ENCODE results near the gene MAML2. TPM values are rescaled to one million over a fixed set of nuclear protein-coding genes. Genes with fewer than 3 reads are reported as not detected.

MAML2 gene
- total RNA-seq, 1 donor from 2014 or later, result 3.8 TPM

DNA sequence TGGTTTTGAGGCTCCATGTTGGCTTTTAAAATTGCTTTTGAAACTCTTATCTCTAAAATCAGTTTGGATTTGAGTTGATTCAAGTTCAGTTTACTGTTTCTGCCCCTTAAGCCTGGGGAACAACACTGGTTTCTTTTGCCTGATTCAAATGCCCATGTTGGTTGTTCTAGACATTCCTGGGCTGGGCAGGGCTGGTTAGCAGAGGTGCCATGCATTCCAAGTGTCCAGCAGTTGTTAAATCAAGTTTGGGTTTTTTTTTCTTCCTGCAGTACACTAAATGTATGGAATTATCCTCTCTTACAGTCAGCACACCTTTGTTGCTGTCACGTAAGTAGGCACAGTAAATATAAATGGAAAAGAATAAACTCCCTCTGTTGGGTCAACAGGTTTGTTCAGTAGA is 351.9 kb downstream of the MAML2 start:
- Histone ChIP-seq H3K36me3 (no peaks in the 10 kb centered on the region), H2AFZ (replicated peaks) (no peak overlapping the region), H3K9ac (no peak overlapping the region), H3F3A (ENCODE audit: low read depth) (peaks cover 2% of the 10 kb centered on the region), H3K9me3 (ENCODE audit: low read depth) (no peaks in the 10 kb centered on the region), H3K4me1 (peaks cover 13% of the 10 kb centered on the region), H3K79me2 (ENCODE audit: low read depth) (no peaks in the 10 kb centered on the region), H3K4me3 (no peak overlapping the region), H3K4me2 (no peak overlapping the region), H3K27me3 (no peaks in the 10 kb centered on the region), H3K27ac (no peak overlapping the region), H4K20me1 (ENCODE audit: low read depth) (no peaks in the 10 kb centered on the region)
- no peak overlapping the region for H3K4me3 Mint-ChIP-seq
- H3K9me3 Mint-ChIP-seq, result no peaks in the 10 kb centered on the region
- TF ChIP-seq, protein P1, sequence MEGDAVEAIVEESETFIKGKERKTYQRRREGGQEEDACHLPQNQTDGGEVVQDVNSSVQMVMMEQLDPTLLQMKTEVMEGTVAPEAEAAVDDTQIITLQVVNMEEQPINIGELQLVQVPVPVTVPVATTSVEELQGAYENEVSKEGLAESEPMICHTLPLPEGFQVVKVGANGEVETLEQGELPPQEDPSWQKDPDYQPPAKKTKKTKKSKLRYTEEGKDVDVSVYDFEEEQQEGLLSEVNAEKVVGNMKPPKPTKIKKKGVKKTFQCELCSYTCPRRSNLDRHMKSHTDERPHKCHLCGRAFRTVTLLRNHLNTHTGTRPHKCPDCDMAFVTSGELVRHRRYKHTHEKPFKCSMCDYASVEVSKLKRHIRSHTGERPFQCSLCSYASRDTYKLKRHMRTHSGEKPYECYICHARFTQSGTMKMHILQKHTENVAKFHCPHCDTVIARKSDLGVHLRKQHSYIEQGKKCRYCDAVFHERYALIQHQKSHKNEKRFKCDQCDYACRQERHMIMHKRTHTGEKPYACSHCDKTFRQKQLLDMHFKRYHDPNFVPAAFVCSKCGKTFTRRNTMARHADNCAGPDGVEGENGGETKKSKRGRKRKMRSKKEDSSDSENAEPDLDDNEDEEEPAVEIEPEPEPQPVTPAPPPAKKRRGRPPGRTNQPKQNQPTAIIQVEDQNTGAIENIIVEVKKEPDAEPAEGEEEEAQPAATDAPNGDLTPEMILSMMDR (IDR thresholded peaks at IDR 0.05), result no peak
- TF ChIP-seq EZH2 (IDR thresholded peaks at IDR 0.05) (no peak), EZH2phosphoT487 (IDR thresholded peaks at IDR 0.05) (no peak)
- H3K27me3 Mint-ChIP-seq (ENCODE audit: insufficient read depth, low read depth), result no peaks in the 10 kb centered on the region
- H3K36me3 Mint-ChIP-seq, result peaks cover 2% of the 10 kb centered on the region
- no peak overlapping the region for H3K27ac Mint-ChIP-seq
- no peak for DNase-seq (ENCODE audit: low spot score)
- H3K4me1 Mint-ChIP-seq, result peaks cover 37% of the 10 kb centered on the region

DNA sequence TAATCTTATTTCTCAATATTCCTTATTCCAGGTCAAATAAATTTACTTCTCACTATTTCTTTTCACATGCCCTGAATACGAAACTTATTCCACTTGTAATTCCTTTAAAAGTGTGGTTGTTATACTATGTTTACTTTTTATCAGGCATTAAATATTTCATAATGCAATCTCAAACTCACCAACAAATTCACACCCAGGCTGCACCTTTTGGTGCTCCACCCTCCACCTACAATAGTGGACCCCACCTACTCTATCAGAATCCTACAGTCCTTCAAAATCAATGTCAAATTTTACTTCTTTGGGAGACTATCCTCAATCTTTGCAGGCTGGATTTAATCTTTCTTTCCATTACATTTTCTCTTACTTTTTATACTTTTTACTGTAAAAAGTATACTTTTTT is 353.2 kb downstream of the MAML2 start:
- H2AFZ ChIP-seq (replicated peaks), result no peak overlapping the region
- Mint-ChIP-seq H3K4me1 (peaks cover 37% of the 10 kb centered on the region), H3K27me3 (ENCODE audit: insufficient read depth, low read depth) (no peaks in the 10 kb centered on the region)

DNA sequence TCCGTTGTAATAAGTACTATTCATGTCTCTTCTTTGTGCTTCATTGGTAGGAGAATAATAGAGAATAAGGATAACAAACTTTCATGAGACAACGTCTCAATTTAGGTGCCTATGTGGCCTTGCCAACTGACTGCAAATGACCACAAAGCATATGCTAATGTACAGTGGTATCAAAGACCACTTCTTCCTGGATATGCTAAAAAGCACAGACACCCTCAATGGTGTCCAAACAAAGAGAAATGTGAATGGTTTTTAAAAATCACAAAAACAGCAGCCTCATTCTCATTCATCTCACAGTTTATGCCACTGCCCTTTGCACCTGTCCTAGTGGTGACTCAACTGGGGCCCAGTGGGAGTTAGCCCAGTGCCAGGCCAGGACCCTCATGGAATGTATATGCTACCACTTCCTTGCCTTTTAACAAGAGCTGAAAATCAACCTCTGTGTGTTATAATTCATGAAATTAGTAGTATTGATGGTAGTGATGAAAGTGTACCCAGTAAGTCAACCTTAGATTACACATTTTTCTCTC is 353.9 kb downstream of the MAML2 start:
- no peak overlapping the region for H3K27ac Mint-ChIP-seq

More for the DNA sequence above, 353.2 kb downstream of the MAML2 start:
- Mint-ChIP-seq H3K36me3 (peaks cover 5% of the 10 kb centered on the region), H3K27ac (no peak overlapping the region), H3K4me3 (no peak overlapping the region), H3K9me3 (no peaks in the 10 kb centered on the region)
- Histone ChIP-seq H3K27ac (no peak overlapping the region), H3K36me3 (no peaks in the 10 kb centered on the region), H3K4me2 (no peak overlapping the region), H3K9me3 (ENCODE audit: low read depth) (no peaks in the 10 kb centered on the region), H3F3A (ENCODE audit: low read depth) (peaks cover 2% of the 10 kb centered on the region), H4K20me1 (ENCODE audit: low read depth) (no peaks in the 10 kb centered on the region), H3K27me3 (no peaks in the 10 kb centered on the region), H3K79me2 (ENCODE audit: low read depth) (no peaks in the 10 kb centered on the region), H3K4me3 (no peak overlapping the region), H3K4me1 (peaks cover 13% of the 10 kb centered on the region), H3K9ac (no peak overlapping the region)
- TF ChIP-seq EZH2 (IDR thresholded peaks at IDR 0.05) (no peak), EZH2phosphoT487 (IDR thresholded peaks at IDR 0.05) (no peak)
- no peak for DNase-seq (ENCODE audit: low spot score)

More for the DNA sequence above, 353.9 kb downstream of the MAML2 start:
- H3K79me2 ChIP-seq (ENCODE audit: low read depth), result no peaks in the 10 kb centered on the region
- no peaks in the 10 kb centered on the region for H3K36me3 ChIP-seq
- no peak overlapping the region for H3K4me3 ChIP-seq
- Mint-ChIP-seq H3K9me3 (no peaks in the 10 kb centered on the region), H3K36me3 (peaks cover 8% of the 10 kb centered on the region), H3K4me1 (peaks cover 32% of the 10 kb centered on the region), H3K4me3 (no peak overlapping the region), H3K27me3 (ENCODE audit: insufficient read depth, low read depth) (no peaks in the 10 kb centered on the region)
- H3F3A ChIP-seq (ENCODE audit: low read depth), result peaks cover 2% of the 10 kb centered on the region
- H3K4me1 ChIP-seq, result peaks cover 13% of the 10 kb centered on the region
- H3K9ac ChIP-seq, result no peak overlapping the region
- H3K4me2 ChIP-seq, result no peak overlapping the region
- H2AFZ ChIP-seq (replicated peaks), result no peak overlapping the region
- DNase-seq (ENCODE audit: low spot score), result no peak
- H3K9me3 ChIP-seq (ENCODE audit: low read depth), result no peaks in the 10 kb centered on the region
- H4K20me1 ChIP-seq (ENCODE audit: low read depth), result no peaks in the 10 kb centered on the region
- no peaks in the 10 kb centered on the region for H3K27me3 ChIP-seq
- TF ChIP-seq EZH2 (IDR thresholded peaks at IDR 0.05) (no peak), EZH2phosphoT487 (IDR thresholded peaks at IDR 0.05) (no peak)
- TF ChIP-seq, protein P1 (IDR thresholded peaks at IDR 0.05), result no peak
- no peak overlapping the region for H3K27ac ChIP-seq

All from neural progenitor cell (in vitro differentiated cells).